GM18867 (cell line): Measurements from ENCODE around the gene AMMECR1.
"Not testable (repeated sequence)": the region's sequence is repeated elsewhere in the genome, so short reads cannot be mapped to it uniquely, and the experiment has no call there.

Experiments
- ATAC-seq: cut with Tn5 transposase; IDR thresholded peaks from one replicate; pipeline ENCODE4 v1.9.1; 2021; ENCODE audit warnings: mild to moderate bottlenecking, moderate library complexity; ENCODE audit not compliant: unreplicated experiment

AMMECR1 gene

DNA sequence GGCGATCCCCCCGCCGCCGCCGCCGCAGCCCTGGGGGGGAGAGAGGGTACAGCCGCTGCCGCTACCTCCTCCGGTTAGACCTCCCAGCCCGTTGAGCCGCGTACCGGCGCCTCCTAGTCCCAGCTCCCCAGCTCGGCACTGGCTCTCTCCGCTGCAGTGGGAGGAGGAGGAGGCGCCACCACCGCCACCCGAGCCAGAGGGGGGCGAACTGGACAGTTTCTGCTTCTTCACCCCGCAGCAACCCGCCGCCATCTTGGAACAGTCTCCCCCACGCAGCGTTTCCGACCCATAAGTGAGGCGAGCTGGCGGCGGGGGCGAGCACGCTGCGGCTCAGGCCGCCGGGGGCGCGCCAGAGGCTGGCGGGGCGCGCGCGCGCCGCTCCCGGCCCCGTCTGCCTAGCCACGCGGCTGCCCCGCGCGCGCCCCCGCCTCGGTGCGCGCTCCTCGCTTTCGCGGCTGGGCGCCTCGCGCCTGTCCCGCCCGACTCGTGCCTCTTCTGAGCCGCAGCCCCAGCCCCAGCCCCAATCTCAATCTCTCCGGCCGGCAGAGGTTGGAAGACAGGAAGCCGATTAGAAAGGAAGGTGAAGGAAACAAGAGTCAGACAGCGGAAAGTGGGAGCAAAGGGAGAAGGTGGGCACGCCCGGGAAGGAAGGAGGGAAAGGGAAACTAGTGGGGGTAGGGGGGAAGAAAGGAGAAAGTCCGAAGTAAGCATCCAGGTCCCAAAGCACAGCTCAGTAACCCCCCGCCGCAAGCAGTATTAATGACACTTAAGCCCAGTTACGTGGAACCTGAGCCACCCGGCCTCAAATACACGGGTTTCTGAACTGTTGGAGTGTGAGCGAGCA lies at the start of gene AMMECR1:
Gene AMMECR1 (minus strand): TSS at position 266 of the 844 bp plus-strand sequence. CDS start 14 bp downstream, at position 252.
- peak; percentile 69 for ATAC-seq

DNA sequence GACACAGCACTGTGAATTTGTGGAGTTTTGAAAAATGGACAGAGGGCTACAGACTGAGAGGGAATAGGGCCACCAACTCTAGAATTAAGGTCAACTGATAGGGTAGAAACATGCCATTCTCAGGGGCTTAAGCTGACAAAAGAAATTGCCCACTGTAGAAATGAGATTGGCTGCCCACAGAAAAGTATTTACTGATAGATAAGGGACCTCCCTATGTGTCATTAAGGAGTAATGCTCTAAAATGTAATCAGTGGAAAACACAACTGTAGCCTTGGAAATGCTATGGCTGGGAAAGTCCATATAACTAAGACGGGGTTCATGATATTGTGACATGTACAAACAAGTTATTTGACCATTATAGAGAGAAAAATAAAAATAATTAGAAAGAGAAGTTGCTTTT lies 45.4 kb upstream of the AMMECR1 start:
- ATAC-seq = no peak

DNA sequence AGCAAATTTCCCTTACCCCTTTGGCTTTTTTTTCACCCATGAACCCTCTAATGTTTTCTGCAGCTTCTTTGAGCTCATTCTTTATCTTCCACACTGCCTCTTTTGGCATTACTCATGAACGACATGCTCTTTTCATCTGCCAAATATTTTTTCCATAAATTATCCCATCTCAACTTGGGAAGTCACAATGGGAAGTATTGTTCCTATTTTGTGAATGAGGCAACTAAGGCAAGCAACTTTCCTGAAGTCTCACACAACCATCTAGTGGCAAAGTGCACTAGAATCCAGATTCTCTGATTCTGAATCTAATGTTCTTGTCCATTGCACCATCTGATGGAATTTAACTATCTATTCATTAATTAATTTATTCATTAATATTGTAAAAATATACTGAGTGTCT lies 41.4 kb upstream of the AMMECR1 start:
- ATAC-seq = no peak

DNA sequence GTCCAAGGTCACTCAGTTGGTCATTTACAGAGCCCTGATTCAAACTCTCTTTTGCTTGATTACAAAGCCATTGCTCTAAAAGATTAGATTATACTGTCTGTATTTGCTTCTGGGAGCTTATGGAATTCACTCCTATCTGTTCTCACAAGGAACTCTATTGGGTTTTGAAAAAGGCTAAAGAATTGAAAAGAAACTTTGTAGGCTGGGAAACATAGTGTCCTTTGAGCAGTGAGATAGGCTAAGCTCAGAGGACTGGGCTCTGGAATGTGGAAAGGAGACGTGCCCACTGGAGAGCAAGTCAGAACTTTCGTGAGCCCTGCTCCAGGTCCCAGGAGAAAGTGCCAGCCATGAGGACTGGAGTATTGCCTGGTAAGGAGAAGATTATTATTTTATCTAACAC lies 40.7 kb upstream of the AMMECR1 start, which contains the start of gene RTL9:
Gene RTL9 (plus strand): TSS at position 301 of the 400 bp plus-strand sequence. CDS start 91,770 bp downstream, outside the sequence.
- no peak for ATAC-seq

GRCh38 chrX:110346681-110347080 lies 28.8 kb upstream of the AMMECR1 start:
- ATAC-seq = no peak

GRCh38 chrX:110341189-110342035 lies 23.5 kb upstream of the AMMECR1 start:
- peak; percentile 66 for ATAC-seq

GRCh38 chrX:110338935-110339334 lies 21.1 kb upstream of the AMMECR1 start:
- no peak for ATAC-seq

- not testable (repeated sequence) for ATAC-seq
Observed at GRCh38 chrX:110333458-110333857, 15.6 kb upstream of the AMMECR1 start.

DNA sequence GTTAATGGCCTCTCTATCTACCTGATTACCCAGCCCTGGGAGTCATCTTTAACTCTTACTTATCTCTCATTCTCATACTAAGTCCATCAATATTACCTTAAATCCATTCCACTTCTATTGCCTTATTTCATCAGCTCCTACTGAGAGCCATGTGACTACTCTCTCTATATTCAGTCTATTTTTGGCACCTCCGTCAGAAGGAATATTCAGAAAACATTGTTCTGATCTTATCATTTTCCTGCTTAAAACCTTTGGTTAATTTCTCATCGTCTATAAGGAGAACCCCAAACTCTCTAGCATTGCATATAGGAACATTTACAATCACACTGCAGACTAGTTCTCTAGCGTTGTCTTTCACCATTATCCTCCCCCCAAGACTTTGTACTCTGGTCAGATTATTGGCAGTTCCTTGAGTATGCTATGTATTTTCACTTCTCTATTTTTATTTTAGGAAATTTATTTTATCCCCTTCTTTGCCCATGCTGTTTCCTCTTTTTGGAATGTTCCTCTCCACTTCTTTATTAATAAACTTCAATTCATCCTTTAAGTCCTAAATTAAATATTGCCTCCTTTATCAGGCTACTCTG lies 13.7 kb upstream of the AMMECR1 start:
- no peak for ATAC-seq

GRCh38 chrX:110328613-110329012 lies 10.7 kb upstream of the AMMECR1 start:
- ATAC-seq = not testable (repeated sequence)

DNA sequence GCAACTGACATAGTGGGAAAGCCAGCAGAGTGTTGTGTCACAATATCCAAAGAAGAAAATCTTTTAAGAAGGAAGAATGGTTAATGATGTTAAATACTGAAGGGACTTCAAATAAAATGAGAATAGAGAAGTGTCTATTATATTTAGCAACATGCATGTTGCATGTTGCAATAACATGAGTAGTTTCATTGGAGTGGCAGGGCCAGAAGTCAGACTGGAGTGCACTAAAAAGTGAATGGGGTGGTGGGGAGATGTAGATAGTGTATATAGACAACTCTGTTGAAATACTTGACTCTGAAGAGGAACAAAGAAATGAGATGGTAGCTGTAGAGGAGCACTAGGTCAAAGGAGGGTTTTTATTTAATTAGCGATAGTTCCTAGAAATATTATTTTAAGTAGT lies 9.5 kb upstream of the AMMECR1 start:
- no peak for ATAC-seq

DNA sequence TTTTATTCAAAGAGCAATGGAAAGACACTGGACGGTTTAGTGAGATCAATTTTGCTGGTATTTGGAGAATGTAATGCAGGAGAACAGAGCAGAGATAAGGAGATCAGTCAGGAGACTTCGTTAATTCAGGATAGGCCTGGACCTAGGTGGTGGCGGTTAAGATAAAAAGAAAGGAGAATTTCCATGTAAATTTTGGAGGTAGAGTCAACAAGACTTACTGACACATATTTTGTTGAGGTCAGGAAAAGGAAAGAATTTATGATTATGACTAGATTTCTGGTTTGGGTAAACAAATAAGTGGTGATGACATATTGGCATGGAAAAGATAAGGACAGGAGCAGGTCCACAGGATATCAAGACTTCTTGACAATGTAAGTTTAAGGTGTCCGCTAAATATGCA lies 8.8 kb upstream of the AMMECR1 start:
- ATAC-seq = no peak

- no peak for ATAC-seq
Observed at GRCh38 chrX:110322603-110323002, 4.7 kb upstream of the AMMECR1 start.

GRCh38 chrX:110321670-110322069 lies 3.8 kb upstream of the AMMECR1 start:
- peak; percentile 27 for ATAC-seq

- ATAC-seq = no peak
Observed at GRCh38 chrX:110321081-110321480, 3.2 kb upstream of the AMMECR1 start.

DNA sequence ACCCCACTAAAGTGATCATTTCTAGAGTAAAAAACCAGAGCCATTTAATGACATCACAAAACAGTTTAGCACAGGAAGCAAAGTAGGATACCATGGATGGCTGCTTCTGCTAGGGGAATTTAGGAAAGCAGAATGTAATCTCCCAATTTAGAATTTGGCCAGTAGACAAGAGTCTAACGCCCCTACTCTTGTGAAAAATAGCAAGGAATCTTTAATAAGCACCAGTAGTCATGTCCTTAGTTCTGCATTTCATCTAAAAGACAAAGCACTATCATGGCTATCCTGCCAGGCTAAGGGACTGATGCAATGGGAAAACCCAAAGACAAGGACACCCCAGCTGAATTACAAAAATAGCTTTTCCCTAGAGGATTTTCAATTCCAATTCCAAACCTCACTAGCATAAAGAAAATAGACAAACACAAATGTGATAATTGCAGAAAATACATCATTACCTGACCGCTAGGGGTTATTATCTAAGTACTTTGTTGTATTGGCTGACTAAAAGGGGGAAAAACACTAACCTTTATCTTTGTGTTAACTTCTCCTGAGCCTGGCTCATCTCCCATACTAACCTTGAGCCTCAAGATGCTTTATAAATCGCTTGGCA lies 2.6 kb upstream of the AMMECR1 start:
- ATAC-seq = no peak

- ATAC-seq = peak; percentile 24
Observed at GRCh38 chrX:110318664-110318968, 731 bp upstream of the AMMECR1 start.

GRCh38 chrX:110317061-110317819 lies 645 bp downstream of the AMMECR1 start:
- ATAC-seq = peak; percentile 20

DNA sequence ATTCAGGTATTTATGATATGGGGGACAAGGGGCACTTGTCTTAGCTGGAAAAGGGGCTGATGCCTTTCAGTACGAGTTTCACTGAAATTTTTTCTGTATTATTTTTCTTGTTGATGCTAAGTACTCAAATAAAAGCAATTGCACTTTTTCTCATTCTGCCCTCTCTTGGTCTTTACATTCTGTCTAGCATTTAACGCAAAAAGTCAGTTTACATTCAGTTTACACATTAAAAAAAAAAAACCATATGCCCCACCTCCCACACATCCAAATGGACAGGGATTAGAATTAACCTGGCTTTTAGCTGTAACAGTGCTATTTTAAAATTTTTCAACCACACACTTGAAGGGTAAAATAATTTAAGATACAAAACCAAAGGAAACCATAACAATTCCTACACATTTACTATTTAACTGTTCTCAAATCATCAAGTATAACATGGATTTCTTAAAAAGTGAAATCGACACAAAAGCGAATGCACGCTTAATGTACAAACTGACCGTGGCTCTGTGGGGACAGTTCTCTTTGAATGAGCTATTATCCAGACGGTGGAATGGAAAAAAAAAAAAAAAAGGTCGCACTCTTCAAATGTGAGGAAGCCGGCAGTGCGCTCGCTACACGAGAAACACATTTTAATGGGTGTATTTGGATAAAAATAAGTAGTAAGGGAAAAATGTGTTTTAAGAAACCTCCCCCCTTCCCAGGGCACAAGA lies 1.4 kb downstream of the AMMECR1 start:
- no peak for ATAC-seq

GRCh38 chrX:110315551-110315950 lies 2.3 kb downstream of the AMMECR1 start:
- ATAC-seq = peak; percentile 32
